Astrocyte of the hippocampus (primary cell): ENCODE results near the gene NOP58.
"Not testable (repeated sequence)": the region's sequence is repeated elsewhere in the genome, so short reads cannot be mapped to it uniquely, and the experiment has no call there.

Source experiments
- DNase-seq: peaks from one replicate; pipeline ENCODE4 v3.0.0; 2011; ENCODE audit warnings: low read depth, low spot score

The NOP58 gene, protein sequence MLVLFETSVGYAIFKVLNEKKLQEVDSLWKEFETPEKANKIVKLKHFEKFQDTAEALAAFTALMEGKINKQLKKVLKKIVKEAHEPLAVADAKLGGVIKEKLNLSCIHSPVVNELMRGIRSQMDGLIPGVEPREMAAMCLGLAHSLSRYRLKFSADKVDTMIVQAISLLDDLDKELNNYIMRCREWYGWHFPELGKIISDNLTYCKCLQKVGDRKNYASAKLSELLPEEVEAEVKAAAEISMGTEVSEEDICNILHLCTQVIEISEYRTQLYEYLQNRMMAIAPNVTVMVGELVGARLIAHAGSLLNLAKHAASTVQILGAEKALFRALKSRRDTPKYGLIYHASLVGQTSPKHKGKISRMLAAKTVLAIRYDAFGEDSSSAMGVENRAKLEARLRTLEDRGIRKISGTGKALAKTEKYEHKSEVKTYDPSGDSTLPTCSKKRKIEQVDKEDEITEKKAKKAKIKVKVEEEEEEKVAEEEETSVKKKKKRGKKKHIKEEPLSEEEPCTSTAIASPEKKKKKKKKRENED

DNA sequence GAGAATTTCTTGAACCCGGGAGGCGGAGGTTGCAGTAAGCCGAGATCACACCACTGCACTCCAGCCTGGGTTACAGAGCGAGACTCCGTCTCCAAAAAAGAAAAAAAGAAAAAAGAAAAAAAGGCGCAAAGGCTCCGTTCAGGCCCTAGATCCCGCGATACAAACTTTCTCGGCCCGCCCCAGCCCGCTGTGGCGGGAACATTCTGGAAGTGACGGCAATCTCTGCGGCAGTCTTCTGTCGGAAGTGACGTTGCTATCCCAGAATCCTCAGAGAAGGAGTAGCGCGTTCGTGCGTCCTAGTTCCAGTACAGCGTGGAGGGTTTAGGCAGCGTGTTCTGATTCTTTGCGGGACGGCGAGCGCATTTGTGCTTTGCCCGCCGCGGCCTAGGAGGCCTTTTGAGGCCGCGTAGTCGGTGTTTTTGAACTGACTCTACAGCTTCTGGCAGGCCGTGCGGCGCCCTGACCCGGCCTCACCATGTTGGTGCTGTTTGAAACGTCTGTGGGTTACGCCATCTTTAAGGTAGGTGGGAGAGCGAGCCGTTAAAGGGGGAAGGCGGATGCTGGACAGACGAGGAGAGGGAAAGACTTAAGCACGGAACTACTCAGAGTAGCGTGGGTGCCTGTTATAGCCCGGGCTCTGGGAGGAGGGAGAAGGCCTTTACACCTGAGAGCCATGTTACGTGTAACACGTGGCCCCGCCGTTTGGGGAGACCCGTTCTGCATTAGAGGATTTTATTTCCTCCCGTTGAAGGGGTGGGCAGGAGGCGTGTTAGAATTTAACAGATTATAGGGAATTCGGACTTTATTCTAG lies at the start of gene NOP58:
TSS of gene NOP58 (plus strand) at position 297 of the 811 bp plus-strand sequence. CDS start at position 476, 179 bp downstream.
- peak; percentile 98 for DNase-seq

DNA sequence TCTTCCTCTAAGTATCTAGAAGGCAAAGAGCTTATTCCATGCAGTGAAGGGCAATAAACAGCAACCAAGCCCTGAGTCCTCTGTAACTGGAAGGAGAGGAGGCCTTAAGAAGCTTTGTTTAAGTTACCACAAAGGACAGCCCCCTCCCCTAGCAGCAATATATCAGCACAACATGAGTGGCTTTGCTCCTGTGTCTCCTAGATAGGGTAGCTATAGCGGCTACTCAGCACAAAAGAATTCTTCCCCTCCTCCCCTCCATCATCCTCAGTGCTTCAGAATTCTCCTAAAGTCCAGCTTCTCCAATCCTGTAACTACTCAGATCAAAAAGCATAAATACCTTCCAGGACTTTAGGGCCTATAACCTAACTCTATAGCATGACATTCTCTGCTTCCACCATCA lies 43.7 kb upstream of the NOP58 start:
- peak; percentile 51 for DNase-seq

DNA sequence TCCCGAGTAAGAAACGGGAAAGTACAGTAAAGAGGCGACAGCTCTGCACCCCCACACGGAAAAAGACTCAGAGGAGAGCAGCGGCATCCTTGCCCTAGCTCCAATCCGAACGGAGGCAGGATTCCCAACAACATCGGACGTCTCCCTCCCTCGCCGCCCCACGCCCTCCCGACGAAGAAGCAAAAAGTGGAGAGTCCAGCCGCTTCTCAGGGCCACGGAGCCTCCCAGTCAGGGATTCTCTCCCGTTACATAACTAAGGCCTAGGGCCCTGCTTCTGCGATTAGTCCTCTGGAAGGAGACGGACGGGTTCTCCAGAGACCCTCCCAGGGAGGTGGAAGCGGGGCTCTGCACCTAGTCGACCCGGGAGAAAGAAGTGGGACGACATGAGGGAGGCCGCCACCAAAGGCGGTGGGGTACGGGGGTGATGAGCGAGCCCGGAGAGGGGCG lies 27.8 kb upstream of the NOP58 start:
- peak; percentile 71 for DNase-seq

DNA sequence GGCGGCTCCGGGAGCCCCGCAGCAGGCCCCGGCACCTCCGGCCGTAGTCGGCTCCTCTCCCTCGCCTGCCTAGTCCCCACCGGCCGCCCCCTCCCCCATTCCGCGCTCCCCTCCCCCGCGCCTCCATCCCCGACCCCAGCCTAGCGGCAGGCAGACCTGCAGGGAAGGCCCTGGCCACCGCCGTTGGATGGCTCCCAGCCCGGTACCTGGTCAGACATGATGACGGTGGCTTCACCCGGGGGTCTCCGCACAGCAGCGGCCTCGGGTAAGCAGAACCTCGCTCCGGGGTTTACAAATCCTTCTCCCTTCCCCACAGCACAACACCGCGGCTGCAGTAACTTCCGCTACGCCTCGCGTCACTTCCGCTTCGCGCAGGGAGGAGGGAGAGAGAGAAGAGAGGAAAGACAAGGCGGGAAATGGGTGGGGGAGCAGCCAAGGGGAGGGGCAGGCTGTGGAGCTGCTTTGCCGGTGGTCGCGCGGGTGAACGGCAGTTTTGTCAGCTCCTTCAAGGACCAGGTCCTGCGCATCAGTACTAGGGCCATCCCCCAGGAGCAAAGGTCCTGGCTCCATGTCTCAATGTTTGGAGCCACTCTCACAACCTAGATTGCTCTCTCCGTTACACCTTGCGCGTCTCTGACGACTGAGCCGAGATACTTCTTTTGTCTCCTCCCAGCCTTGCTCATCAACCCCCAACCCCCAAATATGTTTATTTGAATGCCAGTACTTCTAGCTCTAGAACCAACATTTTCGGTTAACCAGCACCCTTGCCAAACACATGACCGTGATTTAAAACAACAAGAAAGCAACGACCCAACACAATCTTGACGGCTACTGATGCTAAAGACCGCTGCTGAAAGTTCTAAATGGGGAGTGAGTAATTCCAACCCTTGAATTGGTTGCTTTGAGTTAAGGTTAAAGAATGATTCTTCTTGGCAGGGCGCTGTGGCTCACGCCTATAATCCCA lies 27.0 kb upstream of the NOP58 start, which contains the start of gene SUMO1:
TSS of gene SUMO1 (minus strand) at position 364 of the 964 bp plus-strand sequence. CDS start at position 218, 146 bp downstream.
- peak; percentile 95 for DNase-seq

DNA sequence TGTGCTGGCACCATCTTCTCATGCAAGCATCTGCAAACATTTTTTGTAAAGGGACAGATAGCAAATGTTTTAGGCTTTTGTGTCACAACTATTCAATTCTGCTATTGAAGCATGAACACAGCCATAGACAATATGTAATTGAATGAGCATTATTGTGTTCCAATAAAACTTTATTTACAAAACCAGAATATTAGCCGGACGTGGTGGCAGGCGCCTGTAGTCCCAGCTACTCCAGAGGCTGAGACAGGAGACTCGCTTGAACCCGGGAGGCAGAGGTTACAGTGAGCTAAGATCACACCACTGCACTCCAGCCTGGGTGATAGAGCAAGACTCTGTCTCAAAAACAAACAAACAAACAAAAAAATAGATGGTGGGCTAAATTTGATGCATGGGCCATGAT lies 17.9 kb upstream of the NOP58 start:
- DNase-seq = not testable (repeated sequence)

DNA sequence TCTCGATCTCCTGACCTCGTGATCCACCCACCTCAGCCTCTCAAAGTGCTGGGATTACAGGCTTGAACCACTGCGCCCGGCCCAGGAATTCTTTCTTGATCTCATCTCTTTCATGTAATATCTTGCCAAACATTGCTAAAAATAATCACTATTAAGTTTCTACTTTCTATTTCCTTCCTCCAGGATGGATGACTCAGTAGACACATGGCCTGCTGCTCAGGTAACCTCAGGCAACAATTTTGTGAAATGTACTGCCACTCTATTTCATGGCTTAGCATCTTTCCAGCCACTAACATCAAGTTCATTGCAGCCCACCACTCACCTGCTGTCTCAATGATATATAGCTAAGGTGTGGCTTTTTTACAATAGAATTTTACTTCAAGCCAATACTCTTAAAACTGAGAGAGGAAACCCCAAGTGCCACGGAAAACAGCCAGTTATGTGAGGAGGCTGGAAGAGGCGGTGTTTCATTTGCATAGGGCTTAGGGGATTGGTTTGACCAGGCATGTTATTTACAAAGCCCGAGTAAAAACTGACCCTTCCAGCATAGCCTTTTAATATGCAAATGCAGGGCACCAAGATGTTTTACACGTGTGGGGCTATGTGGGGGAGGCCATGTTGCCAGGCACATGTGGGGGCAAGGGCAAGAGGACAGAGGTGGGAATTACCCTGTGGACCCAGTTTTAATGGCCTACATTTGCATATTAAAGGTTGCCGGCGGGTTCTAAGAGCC lies 15.9 kb upstream of the NOP58 start:
- no peak for DNase-seq

DNA sequence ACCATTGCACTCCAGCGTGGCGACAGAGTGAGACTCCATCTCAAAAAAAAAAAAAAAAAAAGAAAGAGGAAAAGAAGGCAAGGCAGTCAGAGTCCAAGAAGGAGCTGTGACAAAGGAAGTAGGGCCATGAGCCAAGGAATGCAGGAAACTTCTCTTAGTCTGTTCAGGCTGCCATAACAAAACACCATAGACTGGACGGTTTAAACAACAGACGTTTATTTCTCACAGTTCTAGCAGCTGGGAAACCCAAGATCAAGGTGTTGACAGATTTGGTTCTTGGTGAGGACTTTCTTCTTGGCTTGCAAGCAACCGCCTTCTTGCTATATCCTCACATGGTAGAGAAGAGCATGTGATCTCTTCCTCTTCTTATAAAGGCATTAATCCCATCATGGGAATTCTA lies 14.1 kb upstream of the NOP58 start:
- DNase-seq = no peak

DNA sequence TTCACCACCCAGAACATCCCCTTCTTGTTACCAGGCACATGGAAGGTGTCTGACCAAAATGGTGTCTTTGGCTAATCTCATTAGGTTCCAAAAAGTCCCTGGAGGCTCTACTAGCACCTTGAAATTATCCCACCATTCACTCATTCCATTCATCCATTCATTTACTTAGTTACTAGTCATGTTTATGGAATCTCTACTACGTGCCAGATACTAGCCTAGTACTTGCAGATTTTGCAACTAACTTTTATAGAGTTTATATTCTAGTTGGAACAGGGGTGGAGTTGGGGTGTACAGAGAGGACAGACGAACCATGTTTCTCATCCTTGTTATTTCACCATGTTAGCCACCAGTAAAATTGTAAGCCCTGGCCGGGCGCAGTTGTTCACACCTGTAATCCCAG lies 4.0 kb upstream of the NOP58 start:
- peak; percentile 31 for DNase-seq

DNA sequence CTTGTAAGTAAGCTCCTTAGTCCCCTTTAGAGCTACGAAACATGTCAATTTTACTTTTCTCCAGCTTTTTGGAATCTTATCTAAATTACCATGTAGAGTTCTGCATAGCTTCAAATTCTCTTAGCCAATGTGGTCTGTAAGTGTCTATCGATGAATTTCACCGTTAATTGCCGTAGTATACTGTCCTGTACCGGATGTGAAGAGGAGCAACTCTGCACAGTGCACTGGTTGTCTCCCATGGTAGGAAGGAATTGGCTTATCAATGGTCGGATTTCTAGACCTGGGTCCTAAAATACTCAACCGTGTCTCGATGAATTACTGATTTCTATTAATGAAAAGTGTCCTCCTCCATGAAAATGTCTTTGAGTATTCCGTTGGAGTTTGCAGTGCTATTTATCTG lies 1.9 kb downstream of the NOP58 start:
- no peak for DNase-seq

DNA sequence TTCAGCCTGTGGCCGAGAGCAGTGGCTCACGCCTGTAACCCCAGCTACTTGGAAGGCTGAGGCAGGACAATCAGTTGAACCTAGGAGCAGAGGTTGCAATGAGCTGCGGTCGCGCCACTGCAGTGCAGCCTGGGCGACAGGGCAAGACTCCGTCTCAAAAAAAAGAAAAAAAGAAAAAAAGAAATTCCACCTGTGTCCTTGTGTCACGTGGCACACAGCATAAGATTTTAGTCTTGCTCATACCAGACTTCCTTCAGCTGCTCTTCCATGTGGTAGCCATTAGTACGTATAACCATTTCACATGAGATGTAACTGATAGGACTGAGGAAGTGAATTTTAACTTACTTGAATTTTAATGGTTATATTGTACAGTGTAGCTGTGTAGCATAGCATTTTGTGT lies 4.0 kb downstream of the NOP58 start:
- no peak for DNase-seq

DNA sequence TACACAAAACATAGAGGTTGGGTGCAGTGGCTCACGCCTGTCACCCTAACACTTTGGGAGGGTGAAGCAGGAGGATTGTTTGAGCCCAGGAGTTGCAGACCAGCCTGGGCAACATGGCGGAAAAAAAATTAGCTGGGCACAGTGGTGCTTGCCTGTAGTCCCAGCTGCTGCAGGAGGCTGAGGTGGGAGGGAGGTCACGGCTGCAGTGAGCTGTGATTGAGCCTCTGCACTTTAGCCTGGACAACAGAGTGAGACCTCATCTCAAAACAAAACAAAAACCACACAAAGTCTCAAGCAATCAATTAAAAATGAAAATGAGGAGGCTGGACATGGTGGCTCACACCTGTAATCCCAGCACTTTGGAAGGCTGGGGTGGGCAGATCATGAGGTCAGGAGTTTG lies 4.9 kb downstream of the NOP58 start:
- DNase-seq = no peak

DNA sequence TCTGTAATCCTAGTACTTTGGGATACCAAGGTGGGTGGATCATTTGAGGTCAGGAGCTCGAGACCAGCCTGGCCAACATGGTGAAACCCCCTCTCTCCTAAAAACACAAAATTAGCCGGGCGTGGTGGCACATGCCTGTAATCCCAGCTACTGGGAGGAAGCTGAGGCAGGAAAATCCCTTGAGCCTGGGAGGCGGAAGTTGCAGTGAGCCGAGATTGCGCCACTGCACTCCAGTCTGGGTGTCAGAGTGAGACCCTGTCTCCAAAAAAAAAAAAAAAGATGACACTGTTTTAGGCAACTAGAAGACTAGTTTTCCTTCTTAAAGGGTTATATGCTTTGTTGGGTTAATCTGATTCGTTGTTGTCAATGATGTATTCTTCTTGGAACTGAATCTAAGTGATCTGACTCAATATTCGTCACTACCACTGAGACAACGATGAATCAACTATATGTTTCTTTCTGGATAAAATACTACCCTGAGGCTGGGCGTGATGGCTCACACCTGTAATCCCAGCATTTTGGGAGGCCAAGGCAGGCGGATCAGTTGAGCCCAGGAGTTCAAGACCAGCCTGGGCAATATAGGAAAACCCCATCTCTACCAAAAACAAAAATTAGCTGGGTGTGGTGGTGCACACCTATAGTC lies 10.6 kb downstream of the NOP58 start:
- DNase-seq = not testable (repeated sequence)

DNA sequence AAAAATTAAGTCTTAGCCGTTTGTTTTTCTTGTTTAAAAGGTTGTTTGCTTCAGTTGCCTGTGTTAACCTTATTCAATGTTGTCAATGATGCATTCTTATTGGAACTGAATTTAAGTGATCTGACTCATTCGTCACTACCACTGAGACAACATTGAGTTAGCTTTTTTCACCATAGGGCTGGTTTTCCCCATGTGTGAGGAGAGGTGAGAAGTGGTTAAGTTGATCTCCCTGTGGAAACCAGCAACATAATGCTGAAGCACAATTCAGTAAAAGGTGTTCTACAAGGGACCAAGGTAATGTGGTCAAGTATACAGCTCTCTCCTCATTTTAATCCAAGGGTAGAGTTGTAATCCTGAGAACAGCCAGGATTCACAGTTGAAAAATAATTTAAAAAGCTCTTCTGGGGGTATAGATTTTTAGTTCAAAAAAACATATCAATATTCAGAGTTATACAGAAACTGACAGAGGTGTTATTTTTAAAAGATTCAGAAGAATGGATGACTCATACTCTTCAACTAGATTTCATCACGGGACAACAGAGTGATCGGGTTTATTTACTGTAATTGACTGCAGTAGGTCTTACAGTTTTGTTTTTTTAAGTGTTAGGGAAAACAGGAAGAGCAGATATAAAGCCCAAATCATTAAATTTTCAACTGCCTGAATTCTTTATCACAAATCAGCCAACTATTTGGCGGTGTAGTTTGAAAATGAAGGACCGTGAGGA lies 12.6 kb downstream of the NOP58 start:
- peak; percentile 61 for DNase-seq

DNA sequence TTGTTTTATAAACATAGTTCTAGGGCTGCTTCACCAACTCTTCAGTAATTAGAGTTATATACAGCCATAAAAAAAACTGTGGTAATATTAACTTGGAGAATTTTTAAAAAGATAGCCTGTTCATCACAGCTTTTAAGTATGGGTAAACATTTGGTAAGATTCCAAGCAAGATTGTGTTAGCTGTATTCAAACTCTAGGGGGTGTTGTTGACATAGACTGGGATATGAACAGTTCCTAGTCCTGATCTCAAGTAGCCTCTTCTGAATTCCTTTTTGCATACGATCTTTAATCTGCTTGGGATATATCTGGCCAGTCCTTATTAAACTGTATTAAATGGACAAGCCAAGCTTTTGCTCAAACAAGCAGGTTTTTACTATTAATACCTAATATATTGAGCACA lies 13.4 kb downstream of the NOP58 start:
- peak; percentile 73 for DNase-seq

DNA sequence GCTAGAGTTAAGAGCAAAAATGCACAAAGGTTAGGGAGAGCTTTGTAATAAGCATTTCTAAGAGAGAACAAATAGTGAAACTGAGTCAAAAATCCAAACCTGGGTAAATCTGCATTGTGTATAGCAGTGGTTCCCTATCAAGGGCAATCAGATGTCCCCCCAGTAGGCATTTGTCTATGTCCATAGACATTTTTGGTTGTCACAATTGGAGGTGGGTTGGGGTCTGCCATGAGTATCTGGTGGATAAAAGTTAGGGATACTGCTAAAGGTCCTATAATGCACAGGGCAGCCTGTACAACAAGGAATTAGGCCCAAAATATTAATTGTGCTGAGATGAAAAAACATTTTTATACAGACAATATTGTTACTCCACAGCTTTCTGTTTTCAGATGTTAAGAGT lies 21.0 kb downstream of the NOP58 start:
- DNase-seq = no peak

DNA sequence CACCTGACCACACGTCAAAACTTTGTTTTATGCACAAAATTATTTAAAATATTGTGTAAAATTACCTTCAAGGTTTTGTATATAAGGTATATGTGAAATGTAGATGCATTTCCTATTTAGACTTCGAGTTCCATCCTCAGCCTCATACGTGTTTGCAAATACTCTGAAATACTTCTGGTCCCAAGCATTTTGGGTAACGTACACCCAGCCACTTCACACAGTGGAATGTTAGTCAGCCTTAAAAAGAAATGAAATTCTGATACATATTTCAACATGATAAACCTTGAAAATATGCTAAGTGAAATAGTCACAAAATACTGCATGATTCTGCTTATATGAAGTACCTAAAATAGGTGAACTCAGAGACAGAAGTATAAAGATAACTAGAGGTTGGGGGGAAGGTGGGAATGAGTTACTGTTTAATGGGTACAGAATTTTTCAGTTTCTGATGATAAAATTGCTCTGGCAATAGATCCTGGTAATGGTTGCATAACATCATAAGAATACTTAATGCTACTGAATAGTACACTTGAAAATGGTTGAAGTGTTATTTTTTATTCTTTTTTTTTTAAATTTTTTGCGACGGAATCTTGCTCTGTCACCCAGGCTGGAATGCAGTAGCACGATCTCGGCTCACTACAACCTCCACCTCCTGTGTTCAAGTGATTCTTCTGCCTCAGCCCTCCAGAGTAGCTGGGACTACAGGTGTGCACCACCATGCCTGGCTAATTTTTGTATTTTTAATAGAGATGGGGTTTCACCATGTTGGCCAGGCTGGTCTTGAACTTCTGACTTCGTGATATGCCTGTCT lies 24.0 kb downstream of the NOP58 start:
- no peak for DNase-seq

DNA sequence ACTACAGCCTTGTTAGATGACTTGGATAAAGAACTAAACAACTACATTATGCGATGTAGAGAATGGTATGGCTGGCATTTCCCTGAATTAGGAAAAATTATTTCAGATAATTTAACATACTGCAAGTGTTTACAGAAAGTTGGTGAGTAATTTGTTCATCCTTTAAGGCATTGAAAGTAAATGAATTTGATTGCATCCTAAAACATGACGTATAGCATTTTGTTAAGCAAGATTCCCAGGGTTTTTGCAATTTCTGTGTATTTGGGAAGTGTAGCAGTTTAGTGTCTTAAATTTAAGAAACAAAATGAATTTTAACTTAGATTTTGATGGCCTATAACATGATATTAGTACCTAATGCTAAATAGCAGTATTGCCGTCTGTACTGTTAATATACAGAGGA lies 24.8 kb downstream of the NOP58 start:
- no peak for DNase-seq

DNA sequence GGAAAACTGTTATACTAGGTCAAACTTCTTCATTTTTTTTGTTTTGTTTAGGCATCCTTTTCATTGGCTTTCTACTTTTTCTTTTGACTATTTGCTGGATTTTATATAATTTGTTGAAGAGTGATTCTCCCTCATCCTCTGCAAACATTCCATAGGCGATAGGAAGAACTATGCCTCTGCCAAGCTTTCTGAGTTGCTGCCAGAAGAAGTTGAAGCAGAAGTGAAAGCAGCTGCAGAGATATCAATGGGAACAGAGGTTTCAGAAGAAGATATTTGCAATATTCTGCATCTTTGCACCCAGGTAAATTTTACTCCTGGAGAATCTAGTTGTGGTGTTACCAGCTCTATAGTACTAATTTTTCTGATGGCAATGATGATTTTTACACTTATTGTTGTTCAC lies 25.4 kb downstream of the NOP58 start:
- DNase-seq = no peak
